HCT116 (cell line): ENCODE results near the gene SNW1. TPM values are rescaled to one million over a fixed set of nuclear protein-coding genes. Genes with fewer than 3 reads are reported as not detected.

Source experiments
- ATAC-seq: fragments of 200-7000 bp; cut with Tn5 transposase; 2 replicates; pipeline ENCODE4 v1.9.1; 2020; ENCODE audit warnings: mild to moderate bottlenecking, moderate library complexity
- BruUV-seq: library from RNA; stranded (reverse); fragments of 400-500 nt; replicated peaks from 2 replicates; lab custom pipeline; 2021; lab: Mats Ljungman, UMichigan
- CTCF ChIA-PET: fragments of 300-600 bp; sonication (Branson Sonifier 250); formaldehyde crosslinking; loops from one replicate; lab custom pipeline; 2021; ENCODE audit warnings: antibody characterized with exemption; lab: Charles Lee
- POLR2A ChIA-PET: fragments of 300-600, 350-600 bp; sonication (Branson Sonifier 250); formaldehyde crosslinking; loops from one replicate; lab custom pipeline; 2021; ENCODE audit warnings: antibody characterized with exemption; lab: Charles Lee
- RAD21 ChIA-PET, 2 experiments: fragments of 300-600 bp; sonication (Branson Sonifier 250); formaldehyde crosslinking; loops; one replicate each; lab custom pipeline; 2023; ENCODE audit warnings: low total read pairs in 2 of 2; ENCODE audit not compliant: uncharacterized antibody in 2 of 2, unreplicated experiment in 2 of 2, low non-redundant PET in 1 of 2; lab: Charles Lee
- DNase-seq: peaks from one replicate; pipeline ENCODE4 v3.0.0-alpha.2; 2010; ENCODE audit warnings: low read depth, low spot score
- H2AFZ ChIP-seq: fragments of 200-600 bp; shearing (Covaris generic), sonication (generic); 2 replicates; pipeline ENCODE4 v1.6.1; 2017; ENCODE audit warnings: low read depth, mixed run types, mixed read lengths, antibody characterized with exemption, low read length; ENCODE audit not compliant: poor library complexity, severe bottlenecking
- H3K27ac ChIP-seq: 2 replicates; pipeline ENCODE4 v1.5.1; 2012; ENCODE audit warnings: low read depth, low read length
- H3K27me3 ChIP-seq: fragments of 200-600 bp; sonication (generic); 2 replicates; pipeline ENCODE4 v1.6.1; 2016; ENCODE audit warnings: mixed run types, low read length, mixed read lengths; ENCODE audit not compliant: insufficient read depth
- H3K36me3 ChIP-seq, 2 experiments: fragments of 200-500 bp in 1 of 2; fragments of 200-600 bp in 1 of 2; sonication (Bioruptor generic) in 1 of 2; sonication (generic) in 1 of 2; 2 replicates each; pipeline versions ENCODE4 v1.5.1 to v1.6.1; 2014 to 2016; ENCODE audit warnings: low read length in 2 of 2, inconsistent platforms in 1 of 2, mixed read lengths in 1 of 2, mixed run types in 1 of 2; ENCODE audit not compliant: insufficient read depth in 2 of 2, control insufficient read depth in 1 of 2
- H3K4me1 ChIP-seq, 2 experiments: fragments of 200-600 bp in 1 of 2; sonication (generic) in 1 of 2; 2 replicates each; pipeline versions ENCODE4 v1.5.1 to v1.6.1; 2012 to 2017; ENCODE audit warnings: low read length in 2 of 2, inconsistent platforms in 1 of 2, mild to moderate bottlenecking in 1 of 2, mixed read lengths in 1 of 2, mixed run types in 1 of 2, moderate library complexity in 1 of 2; ENCODE audit not compliant: insufficient read depth in 2 of 2, control insufficient read depth in 1 of 2
- H3K4me2 ChIP-seq: fragments of 200-600 bp; sonication (generic); 2 replicates; pipeline ENCODE4 v1.6.1; 2017; ENCODE audit warnings: mixed run types, low read length, mixed read lengths
- H3K4me3 ChIP-seq, 2 experiments: fragments of 200-600 bp in 1 of 2; sonication (generic) in 1 of 2; replicated peaks in 1 of 2; 2 replicates each; pipeline ENCODE4 v1.5.1; 2011 to 2016; ENCODE audit warnings: low read length in 2 of 2, control low read depth in 1 of 2, low read depth in 1 of 2, mild to moderate bottlenecking in 1 of 2, mixed read lengths in 1 of 2, mixed run types in 1 of 2
- H3K79me2 ChIP-seq: fragments of 200-600 bp; sonication (generic); 2 replicates; pipeline ENCODE4 v1.6.1; 2017; ENCODE audit warnings: mild to moderate bottlenecking, mixed run types, low read length, moderate library complexity, mixed read lengths; ENCODE audit not compliant: insufficient read depth
- H3K9ac ChIP-seq: fragments of 200-600 bp; sonication (generic); 2 replicates; pipeline ENCODE4 v1.6.1; 2016; ENCODE audit warnings: low read length, mixed read lengths
- H3K9me2 ChIP-seq: fragments of 200-600 bp; sonication (generic), shearing (Covaris generic); 2 replicates; pipeline ENCODE4 v1.6.1; 2017; ENCODE audit warnings: mixed run types, mild to moderate bottlenecking, moderate library complexity; ENCODE audit not compliant: insufficient read depth
- H3K9me3 ChIP-seq, 2 experiments: fragments of 200-500 bp in 1 of 2; fragments of 200-600 bp in 1 of 2; sonication (Bioruptor generic) in 1 of 2; sonication (generic) in 1 of 2; 2 replicates each; pipeline ENCODE4 v1.6.1; 2014 to 2017; ENCODE audit warnings: low read length in 2 of 2, mixed read lengths in 2 of 2, inconsistent platforms in 1 of 2, low read depth in 1 of 2, mild to moderate bottlenecking in 1 of 2, mixed run types in 1 of 2, moderate library complexity in 1 of 2; ENCODE audit not compliant: control insufficient read depth in 1 of 2, insufficient read depth in 1 of 2
- H4K20me1 ChIP-seq: fragments of 200-600 bp; sonication (generic), shearing (Covaris generic); 2 replicates; pipeline ENCODE4 v1.6.1; 2017; ENCODE audit warnings: mixed run types, mild to moderate bottlenecking, moderate library complexity; ENCODE audit not compliant: insufficient read depth
- ATF3 ChIP-seq: IDR thresholded peaks from 2 replicates; pipeline ENCODE4 v1.6.1; 2012
- CEBPB ChIP-seq: IDR thresholded peaks from 2 replicates; pipeline ENCODE4 v1.6.1; 2012; ENCODE audit warnings: low read depth
- EGR1 ChIP-seq: IDR thresholded peaks from 2 replicates; pipeline ENCODE4 v1.6.1; 2012; ENCODE audit warnings: low read depth
- EZH2 ChIP-seq: fragments of 200-600 bp; sonication (generic); IDR thresholded peaks from 2 replicates; pipeline ENCODE4 v1.6.1; 2017; ENCODE audit warnings: antibody characterized with exemption, mixed run types
- FOSL1 ChIP-seq: IDR thresholded peaks from 2 replicates; pipeline ENCODE4 v1.6.1; 2012; ENCODE audit warnings: low read depth
- MAX ChIP-seq: IDR thresholded peaks from 2 replicates; pipeline ENCODE4 v1.6.1; 2012
- POLR2A ChIP-seq: IDR thresholded peaks from 2 replicates; pipeline ENCODE4 v1.7.0; 2011; ENCODE audit warnings: borderline replicate concordance; ENCODE audit not compliant: insufficient read depth, insufficient read length; ENCODE audit errors: extremely low read depth
- POLR2AphosphoS5 ChIP-seq: IDR thresholded peaks from 2 replicates; pipeline ENCODE4 v1.6.1; 2011; ENCODE audit warnings: mild to moderate bottlenecking, low read depth, low read length, moderate library complexity
- REST ChIP-seq: IDR thresholded peaks from 2 replicates; pipeline ENCODE4 v1.6.1; 2012; ENCODE audit warnings: low read depth
- SP1 ChIP-seq: IDR thresholded peaks from 2 replicates; pipeline ENCODE4 v1.6.1; 2012; ENCODE audit warnings: low read depth
- SRF ChIP-seq: IDR thresholded peaks from 2 replicates; pipeline ENCODE4 v1.6.1; 2012; ENCODE audit warnings: low read depth
- TCF7L2 ChIP-seq: IDR thresholded peaks from 2 replicates; pipeline ENCODE4 v1.7.0; 2011; ENCODE audit warnings: borderline replicate concordance, inconsistent platforms; ENCODE audit not compliant: insufficient read depth, insufficient read length; ENCODE audit errors: extremely low read depth
- ZBTB33 ChIP-seq: IDR thresholded peaks from 2 replicates; pipeline ENCODE4 v1.6.1; 2011; ENCODE audit warnings: mild to moderate bottlenecking, low read length, moderate library complexity; ENCODE audit not compliant: insufficient replicate concordance; ENCODE audit errors: extremely low read depth
- ZFX ChIP-seq: fragments of 450-650 bp; IDR thresholded peaks from 2 replicates; pipeline ENCODE4 v1.6.1; 2017
- ZNF274 ChIP-seq: fragments of 200-500 bp; sonication (Bioruptor generic); IDR thresholded peaks from 2 replicates; pipeline ENCODE4 v1.6.1; 2014; ENCODE audit warnings: mild to moderate bottlenecking, low read depth, low read length, inconsistent platforms
- intact Hi-C: fragments of 100-400 bp; cut with micrococcal nuclease; formaldehyde crosslinking; loops from 2 replicates; pipeline ENCODE4 v1.10.0; 2022
- total RNA-seq: library from RNA; stranded (reverse); gene quantifications from one replicate; pipeline ENCODE4 v1.2.1, GENCODE V29; 2021; ENCODE audit not compliant: unreplicated experiment

The SNW1 gene
- total RNA-seq, 1 experiment from 2014 or later = 102 TPM

- TF ChIP-seq ZBTB33 = no peak
Measured at GRCh38 chr14:77763978-77764377, 3.0 kb upstream of the SNW1 start (continued).

GRCh38 chr14:77763316-77763715, 2.4 kb upstream of the SNW1 start:
- H3K9ac ChIP-seq = no peak overlapping the region
- H3K9me2 ChIP-seq = no peaks in the 10 kb centered on the region
- no peaks in the 10 kb centered on the region for H4K20me1 ChIP-seq
- ATAC-seq (no peak), DNase-seq (no peak)
- H2AFZ ChIP-seq = no peak overlapping the region
- H3K4me1 ChIP-seq = peaks cover 0 to 15% of the 10 kb centered on the region in 2 experiments; a peak in 3 of 4 replicates
- no peak overlapping the region for H3K4me3 ChIP-seq
- 0 out of 4 replicates have a peak, but pooled peaks cover 0 to 6% of the 10 kb centered on the region in 2 experiments for H3K36me3 ChIP-seq
- no TSS peak for BruUV-seq
- H3K27me3 ChIP-seq = no peaks in the 10 kb centered on the region
- CTCF ChIA-PET = interaction anchor here (0.6 kb wide), 1 partner anchor 1009 kb away, joined by 3 read pairs; no protein-coding TSS in a partner anchor
- H3K9me3 ChIP-seq = no peaks in the 10 kb centered on the region
- peaks cover 26% of the 10 kb centered on the region for H3K79me2 ChIP-seq
- POLR2A ChIA-PET = no interaction called here
- no peak overlapping the region for H3K4me2 ChIP-seq
- no peak overlapping the region for H3K27ac ChIP-seq
- intact Hi-C loops = no loop called here
- RAD21 ChIA-PET = no interaction called here
- no peak for TF ChIP-seq POLR2A
- no peak for TF ChIP-seq TCF7L2
- TF ChIP-seq FOSL1 = no peak
- TF ChIP-seq ZBTB33 = no peak
- no peak for TF ChIP-seq POLR2AphosphoS5
- TF ChIP-seq EGR1 = no peak
- TF ChIP-seq EZH2 = no peak
- TF ChIP-seq REST = no peak
- TF ChIP-seq SRF = no peak
- TF ChIP-seq CEBPB = no peak
- TF ChIP-seq ATF3 = no peak
- TF ChIP-seq SP1 = no peak
- TF ChIP-seq ZNF274 = no peak
- TF ChIP-seq ZFX = no peak
- no peak for TF ChIP-seq MAX
